Measurements from ENCODE around the gene PCNT.

GRCh38 chr21:46366091-46366490 is 42.1 kb downstream of the PCNT start:
- TF ChIP-seq CTCF (IDR thresholded peaks at IDR 0.05) (no peak), POLR2A (IDR thresholded peaks at IDR 0.05) (no peak)
